ENCODE data around the gene ARHGAP10. TPM values are rescaled to one million over a fixed set of nuclear protein-coding genes. Genes with fewer than 3 reads are reported as not detected.

Gene ARHGAP10
- total and polyA plus RNA-seq, 12 donors: 33.9 to 71.1 (median 60.7) TPM

DNA sequence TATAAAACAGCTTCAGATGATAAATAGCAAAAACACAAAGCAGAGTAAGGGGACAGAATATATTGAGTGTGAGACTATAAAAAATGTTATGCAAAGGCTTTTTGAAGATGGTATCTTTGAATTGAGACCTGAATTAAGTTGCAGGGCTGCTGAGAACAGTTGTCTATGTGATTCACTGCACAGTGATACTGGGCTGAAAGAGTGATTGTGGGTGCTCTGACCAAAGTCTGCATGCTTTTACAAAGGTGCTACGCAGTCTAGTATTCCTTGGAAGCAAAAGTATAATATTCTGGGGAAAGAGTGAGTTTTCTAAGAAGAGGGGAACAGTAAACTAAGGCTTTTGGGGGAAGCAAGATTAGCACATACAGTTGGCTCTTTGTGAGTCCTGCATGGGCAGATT is 234.0 kb downstream of the ARHGAP10 start:
- Histone ChIP-seq H3K4me3 (no peak overlapping the region), H3K9me3 (no peaks in the 10 kb centered on the region), H3K27ac (no peak overlapping the region), H3K4me1 (peaks cover 0 to 25% (median 16%) of the 10 kb centered on the region in 9 donors), H3K36me3 (peaks cover 0 to 54% (median 13%) of the 10 kb centered on the region in 9 donors), H3K27me3 (no peaks in the 10 kb centered on the region)
- DNase-seq (no peak), ATAC-seq (no peak)
- WGBS, 2 donors: 96 to 100% methylated on average over 1 of the region's 1 CpG
- TF ChIP-seq, protein P1, sequence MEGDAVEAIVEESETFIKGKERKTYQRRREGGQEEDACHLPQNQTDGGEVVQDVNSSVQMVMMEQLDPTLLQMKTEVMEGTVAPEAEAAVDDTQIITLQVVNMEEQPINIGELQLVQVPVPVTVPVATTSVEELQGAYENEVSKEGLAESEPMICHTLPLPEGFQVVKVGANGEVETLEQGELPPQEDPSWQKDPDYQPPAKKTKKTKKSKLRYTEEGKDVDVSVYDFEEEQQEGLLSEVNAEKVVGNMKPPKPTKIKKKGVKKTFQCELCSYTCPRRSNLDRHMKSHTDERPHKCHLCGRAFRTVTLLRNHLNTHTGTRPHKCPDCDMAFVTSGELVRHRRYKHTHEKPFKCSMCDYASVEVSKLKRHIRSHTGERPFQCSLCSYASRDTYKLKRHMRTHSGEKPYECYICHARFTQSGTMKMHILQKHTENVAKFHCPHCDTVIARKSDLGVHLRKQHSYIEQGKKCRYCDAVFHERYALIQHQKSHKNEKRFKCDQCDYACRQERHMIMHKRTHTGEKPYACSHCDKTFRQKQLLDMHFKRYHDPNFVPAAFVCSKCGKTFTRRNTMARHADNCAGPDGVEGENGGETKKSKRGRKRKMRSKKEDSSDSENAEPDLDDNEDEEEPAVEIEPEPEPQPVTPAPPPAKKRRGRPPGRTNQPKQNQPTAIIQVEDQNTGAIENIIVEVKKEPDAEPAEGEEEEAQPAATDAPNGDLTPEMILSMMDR (IDR thresholded peaks at IDR 0.05): no peak
- intact Hi-C loops (cut with DNase I): no loop called here

DNA sequence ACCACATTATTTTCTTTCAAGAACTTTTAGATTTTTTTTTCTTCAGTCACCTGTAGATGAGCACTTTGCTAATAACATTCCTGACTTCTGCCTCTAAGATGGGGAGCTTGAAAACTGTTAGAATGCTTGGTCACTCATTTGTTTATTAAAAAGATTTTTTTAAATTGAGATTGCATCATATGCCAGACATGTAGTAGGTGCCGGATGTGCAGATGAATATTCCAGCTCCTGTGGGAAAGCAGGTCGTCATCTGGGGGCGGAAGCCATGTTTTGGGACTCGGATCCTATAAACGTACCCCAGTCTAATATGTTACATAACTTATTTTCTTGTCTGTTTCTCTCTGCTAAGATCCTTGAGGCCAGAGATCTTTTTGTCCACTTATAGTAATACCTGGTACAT is 236.8 kb downstream of the ARHGAP10 start:
- 74 to 75% methylated on average over 5 of the region's 5 CpGs for WGBS, 2 donors
- H3K4me1 ChIP-seq: peaks cover 0 to 22% (median 10%) of the 10 kb centered on the region in 9 donors
- peaks cover 0 to 48% (median 13%) of the 10 kb centered on the region in 9 donors for H3K36me3 ChIP-seq

DNA sequence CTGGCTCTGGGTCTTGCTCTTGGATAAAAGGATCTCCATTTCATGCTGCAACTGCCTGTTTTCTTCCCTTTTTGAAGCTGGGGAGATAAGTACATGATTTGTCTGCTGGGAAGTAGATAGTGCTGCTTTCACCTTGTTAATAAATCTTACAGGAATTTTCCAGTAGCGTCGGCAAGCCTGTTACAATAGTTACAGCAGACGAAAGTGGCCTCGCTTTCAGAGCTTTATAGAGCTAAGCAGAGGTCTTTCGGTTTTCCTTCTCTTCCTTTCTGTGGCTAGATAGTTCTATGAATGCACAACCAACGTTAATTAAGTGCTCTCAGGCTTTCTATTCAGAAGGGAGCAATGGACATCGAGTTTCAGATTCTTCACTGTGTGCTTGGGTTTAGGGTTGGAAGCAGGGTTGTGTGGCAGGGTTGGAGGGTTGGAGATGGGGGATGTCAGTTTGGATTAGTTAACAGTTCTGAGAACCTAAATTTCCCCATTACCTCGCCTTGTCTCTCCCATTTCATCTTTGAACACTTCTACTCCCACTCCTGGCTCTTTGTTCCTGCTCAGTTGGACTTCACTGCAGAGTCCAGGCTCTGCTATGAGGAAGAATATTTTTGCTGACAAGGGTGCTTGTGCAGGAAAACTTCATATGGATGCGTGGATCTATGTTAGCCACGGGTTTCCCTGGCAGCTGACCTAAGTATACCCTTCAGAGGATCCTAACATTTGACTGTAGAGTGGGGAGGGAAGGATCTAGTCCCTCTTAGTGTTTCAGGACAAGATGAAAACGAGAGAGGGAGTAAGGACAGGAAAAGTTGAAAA is 237.9 kb downstream of the ARHGAP10 start:
- peaks cover 0 to 37% (median 7%) of the 10 kb centered on the region in 9 donors for H3K36me3 ChIP-seq
- peak in 4 of 8 donors; percentile 19 to 45 (median 39) for ATAC-seq
- H3K4me3 ChIP-seq: no peak overlapping the region

More for the DNA sequence above, 236.8 kb downstream of the ARHGAP10 start:
- ATAC-seq (no peak), DNase-seq (no peak)
- TF ChIP-seq, protein P1 (IDR thresholded peaks at IDR 0.05): no peak
- Histone ChIP-seq H3K9me3 (no peaks in the 10 kb centered on the region), H3K27ac (peak overlapping the region in 1 of 10 donors; percentile 51), H3K4me3 (no peak overlapping the region), H3K27me3 (no peaks in the 10 kb centered on the region)
- intact Hi-C loops (cut with DNase I): no loop called here

DNA sequence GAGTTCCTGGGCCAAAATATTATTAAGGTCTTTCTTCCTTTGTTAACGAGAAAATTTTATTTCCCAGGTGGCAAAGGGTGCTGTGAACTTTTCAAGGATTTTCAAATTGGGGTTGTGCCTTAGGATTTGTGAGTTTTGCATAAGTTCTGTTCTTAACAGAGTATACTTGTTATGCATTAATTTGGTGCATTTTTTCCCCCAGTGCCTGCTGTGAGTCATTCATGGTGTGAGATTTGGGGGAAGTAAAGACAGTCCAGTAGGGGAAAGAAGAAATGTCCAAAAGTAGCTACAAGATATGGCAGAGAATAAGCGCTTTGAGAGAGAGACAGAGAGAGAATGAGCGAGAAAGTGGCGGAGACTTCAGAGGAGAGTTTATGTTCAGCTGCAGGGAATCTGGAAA is 239.2 kb downstream of the ARHGAP10 start:
- WGBS, 2 donors: 97 to 99% methylated on average over 4 of the region's 4 CpGs
- ATAC-seq: no peak
- peaks cover 0 to 33% (median 26%) of the 10 kb centered on the region in 9 donors for H3K4me1 ChIP-seq

More for the DNA sequence above, 237.9 kb downstream of the ARHGAP10 start:
- H3K27ac ChIP-seq: peak overlapping the region in 2 of 10 donors; percentile 51 to 67
- intact Hi-C loops (cut with DNase I): no loop called here
- WGBS, 2 donors: 61 to 70% methylated on average over 11 of the region's 11 CpGs
- TF ChIP-seq, protein P1 (IDR thresholded peaks at IDR 0.05): no peak
- no peaks in the 10 kb centered on the region for H3K27me3 ChIP-seq
- H3K4me1 ChIP-seq: peaks cover 0 to 22% (median 13%) of the 10 kb centered on the region in 9 donors
- H3K9me3 ChIP-seq: no peaks in the 10 kb centered on the region
- DNase-seq: no peak

More for the DNA sequence above, 239.2 kb downstream of the ARHGAP10 start:
- H3K27me3 ChIP-seq: no peaks in the 10 kb centered on the region
- no peaks in the 10 kb centered on the region for H3K9me3 ChIP-seq
- peaks cover 0 to 23% (median 4%) of the 10 kb centered on the region in 9 donors for H3K36me3 ChIP-seq
- TF ChIP-seq, protein P1 (IDR thresholded peaks at IDR 0.05): no peak
- H3K27ac ChIP-seq: no peak overlapping the region
- DNase-seq: no peak
- intact Hi-C loops (cut with DNase I): no loop called here
- no peak overlapping the region for H3K4me3 ChIP-seq
